SU-DHL-6 (cell line): ENCODE measurements around the gene PHOSPHO2.
"Not testable (repeated sequence)": the region's sequence is repeated elsewhere in the genome, so short reads cannot be mapped to it uniquely, and the experiment has no call there.

ENCODE experiments used
- H2AFZ ChIP-seq: fragments of 200-600 bp; sonication (generic); 2 replicates; pipeline ENCODE4 v1.6.1; 2014; ENCODE audit warnings: low read depth, mild to moderate bottlenecking, moderate library complexity, mixed read lengths, antibody characterized with exemption, low read length; ENCODE audit not compliant: severe bottlenecking
- H3F3A ChIP-seq: fragments of 200-600 bp; shearing (Covaris generic); 2 replicates; pipeline ENCODE4 v1.6.0; 2016; ENCODE audit warnings: antibody characterized with exemption, mild to moderate bottlenecking; ENCODE audit not compliant: insufficient read depth
- H3K27ac ChIP-seq: fragments of 200-600 bp; sonication (generic); 2 replicates; pipeline ENCODE4 v1.5.1; 2016; ENCODE audit warnings: low read depth, mild to moderate bottlenecking, low read length, moderate library complexity, mixed read lengths
- H3K27me3 ChIP-seq: fragments of 200-600 bp; sonication (generic), shearing (Covaris generic); 2 replicates; pipeline ENCODE4 v1.6.0; 2014; ENCODE audit warnings: mild to moderate bottlenecking, low read length
- H3K36me3 ChIP-seq: fragments of 200-600 bp; sonication (generic); 2 replicates; pipeline ENCODE4 v1.6.1; 2014; ENCODE audit warnings: mild to moderate bottlenecking, low read length, mixed read lengths
- H3K4me2 ChIP-seq: fragments of 300-600, 200-600 bp; shearing (Covaris generic), sonication (generic); 2 replicates; pipeline ENCODE4 v1.6.0; 2014; ENCODE audit warnings: low read length, low read depth, mild to moderate bottlenecking; ENCODE audit not compliant: poor library complexity, severe bottlenecking
- H3K4me3 ChIP-seq: fragments of 200-600 bp; sonication (generic); 2 replicates; pipeline ENCODE4 v1.5.1; 2014; ENCODE audit warnings: antibody characterized with exemption, low read length, mild to moderate bottlenecking, mixed read lengths; ENCODE audit not compliant: insufficient read depth, poor library complexity, severe bottlenecking
- H3K79me2 ChIP-seq: fragments of 200-600 bp; sonication (generic); 2 replicates; pipeline ENCODE4 v1.6.1; 2014; ENCODE audit warnings: mild to moderate bottlenecking, low read length, moderate library complexity; ENCODE audit not compliant: insufficient read depth
- H3K9ac ChIP-seq: fragments of 200-600 bp; sonication (generic); 2 replicates; pipeline ENCODE4 v1.7.0; 2014; ENCODE audit warnings: mild to moderate bottlenecking, low read length
- H3K9me2 ChIP-seq: fragments of 200-600 bp; sonication (generic); replicated peaks from 2 replicates; pipeline ENCODE4 v1.6.1; 2014; ENCODE audit warnings: low read length; ENCODE audit not compliant: insufficient read depth
- H3K9me3 ChIP-seq: fragments of 200-600 bp; sonication (generic); 2 replicates; pipeline ENCODE4 v1.6.1; 2014; ENCODE audit warnings: low read length, mixed read lengths; ENCODE audit not compliant: insufficient read depth
- H4K20me1 ChIP-seq: fragments of 200-600 bp; sonication (generic); 2 replicates; pipeline ENCODE4 v1.6.1; 2014; ENCODE audit warnings: low read depth, mild to moderate bottlenecking, antibody characterized with exemption, low read length, moderate library complexity, mixed read lengths
- EZH2phosphoT487 ChIP-seq: fragments of 200-600 bp; sonication (generic), shearing (Covaris generic); conservative IDR thresholded peaks from 2 replicates; pipeline ENCODE4 v1.6.1; 2018; ENCODE audit warnings: mild to moderate bottlenecking, antibody characterized with exemption, low read length, moderate library complexity, mixed read lengths
- TF ChIP-seq, protein P1 (sequence below): fragments of 200-600 bp; sonication (generic); IDR thresholded peaks from one replicate; pipeline ENCODE4 v1.5.1; 2017; ENCODE audit warnings: antibody characterized with exemption, mild to moderate bottlenecking, low read length, moderate library complexity; ENCODE audit not compliant: insufficient read depth, poor library complexity, severe bottlenecking

PHOSPHO2 gene

DNA sequence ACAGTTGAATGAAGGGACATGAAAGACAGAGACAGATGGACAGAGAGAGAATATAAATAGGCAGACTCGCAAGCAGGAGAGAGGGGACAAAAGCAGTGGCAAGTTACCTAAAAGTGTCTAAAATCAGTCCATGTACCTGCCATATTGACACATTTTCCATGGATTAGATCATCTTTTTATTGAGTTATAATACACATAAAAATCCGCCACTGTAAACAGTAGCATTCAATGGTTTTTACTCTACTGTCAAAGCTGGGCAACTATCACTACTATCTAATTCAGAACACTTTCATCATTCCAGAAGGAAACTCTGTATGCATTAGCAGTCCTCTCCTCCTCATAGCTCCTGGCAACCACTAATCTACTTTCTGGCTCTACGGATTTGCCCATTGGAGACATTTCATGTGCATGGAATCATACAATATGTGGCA lies 10.1 kb upstream of the PHOSPHO2 start:
- Histone ChIP-seq H4K20me1 (no peaks in the 10 kb centered on the region), H3K27me3 (no peaks in the 10 kb centered on the region), H2AFZ (no peak overlapping the region), H3F3A (no peaks in the 10 kb centered on the region), H3K9me3 (no peaks in the 10 kb centered on the region), H3K4me2 (no peak overlapping the region), H3K9me2 (no peaks in the 10 kb centered on the region), H3K9ac (no peak overlapping the region), H3K79me2 (no peaks in the 10 kb centered on the region), H3K27ac (no peak overlapping the region), H3K36me3 (no peaks in the 10 kb centered on the region), H3K4me3 (no peak overlapping the region)
- TF ChIP-seq, protein P1, sequence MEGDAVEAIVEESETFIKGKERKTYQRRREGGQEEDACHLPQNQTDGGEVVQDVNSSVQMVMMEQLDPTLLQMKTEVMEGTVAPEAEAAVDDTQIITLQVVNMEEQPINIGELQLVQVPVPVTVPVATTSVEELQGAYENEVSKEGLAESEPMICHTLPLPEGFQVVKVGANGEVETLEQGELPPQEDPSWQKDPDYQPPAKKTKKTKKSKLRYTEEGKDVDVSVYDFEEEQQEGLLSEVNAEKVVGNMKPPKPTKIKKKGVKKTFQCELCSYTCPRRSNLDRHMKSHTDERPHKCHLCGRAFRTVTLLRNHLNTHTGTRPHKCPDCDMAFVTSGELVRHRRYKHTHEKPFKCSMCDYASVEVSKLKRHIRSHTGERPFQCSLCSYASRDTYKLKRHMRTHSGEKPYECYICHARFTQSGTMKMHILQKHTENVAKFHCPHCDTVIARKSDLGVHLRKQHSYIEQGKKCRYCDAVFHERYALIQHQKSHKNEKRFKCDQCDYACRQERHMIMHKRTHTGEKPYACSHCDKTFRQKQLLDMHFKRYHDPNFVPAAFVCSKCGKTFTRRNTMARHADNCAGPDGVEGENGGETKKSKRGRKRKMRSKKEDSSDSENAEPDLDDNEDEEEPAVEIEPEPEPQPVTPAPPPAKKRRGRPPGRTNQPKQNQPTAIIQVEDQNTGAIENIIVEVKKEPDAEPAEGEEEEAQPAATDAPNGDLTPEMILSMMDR: no peak

DNA sequence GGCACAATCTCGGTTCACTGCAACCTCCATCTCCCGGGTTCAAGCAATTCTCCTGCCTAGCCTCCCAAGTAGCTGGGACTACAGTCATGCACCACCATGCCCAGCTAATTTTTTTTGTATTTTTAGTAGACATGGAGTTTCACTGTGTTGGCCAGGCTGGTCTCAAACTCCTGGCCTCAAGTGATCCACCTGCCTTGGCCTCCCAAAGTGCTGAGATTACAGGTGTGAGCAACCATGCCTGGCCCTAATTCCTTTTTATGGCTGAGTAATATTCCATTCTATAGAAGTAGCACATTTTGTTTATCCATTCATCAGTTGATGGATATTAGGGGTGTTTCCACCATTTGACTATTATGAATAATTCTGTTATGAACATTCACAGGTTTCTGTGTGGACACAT lies 9.6 kb upstream of the PHOSPHO2 start:
- H3K27ac ChIP-seq, H3K9me2 ChIP-seq, H2AFZ ChIP-seq, H3K9ac ChIP-seq, H3F3A ChIP-seq, H3K4me3 ChIP-seq, H3K4me2 ChIP-seq, H3K36me3 ChIP-seq, H3K9me3 ChIP-seq, H3K79me2 ChIP-seq, H3K27me3 ChIP-seq, H4K20me1 ChIP-seq: not testable (repeated sequence)

DNA sequence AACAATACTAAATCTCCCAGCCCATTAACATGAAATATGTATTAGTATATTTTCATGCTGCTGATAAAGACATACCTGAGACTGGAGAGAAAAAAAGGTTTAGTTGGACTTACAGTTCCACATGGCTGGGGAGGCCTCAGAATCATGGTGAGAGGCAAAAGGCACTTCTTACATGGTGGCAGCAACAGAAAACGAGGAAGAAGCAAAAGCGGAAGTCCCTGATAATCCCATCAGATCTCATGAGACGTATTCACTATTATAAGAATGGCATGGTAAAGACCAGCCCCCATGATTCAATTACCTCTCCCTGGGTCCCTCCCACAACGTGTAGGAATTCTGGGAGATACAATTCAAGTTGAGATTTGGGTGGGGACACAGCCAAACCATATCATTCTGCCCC lies 7.4 kb upstream of the PHOSPHO2 start:
- not testable (repeated sequence) for H2AFZ ChIP-seq, H3K79me2 ChIP-seq, H3K36me3 ChIP-seq, H3K27ac ChIP-seq, H3K4me3 ChIP-seq, H3K4me2 ChIP-seq, H3K9me3 ChIP-seq, H3K9me2 ChIP-seq, H3K9ac ChIP-seq, H3F3A ChIP-seq, H4K20me1 ChIP-seq, H3K27me3 ChIP-seq

DNA sequence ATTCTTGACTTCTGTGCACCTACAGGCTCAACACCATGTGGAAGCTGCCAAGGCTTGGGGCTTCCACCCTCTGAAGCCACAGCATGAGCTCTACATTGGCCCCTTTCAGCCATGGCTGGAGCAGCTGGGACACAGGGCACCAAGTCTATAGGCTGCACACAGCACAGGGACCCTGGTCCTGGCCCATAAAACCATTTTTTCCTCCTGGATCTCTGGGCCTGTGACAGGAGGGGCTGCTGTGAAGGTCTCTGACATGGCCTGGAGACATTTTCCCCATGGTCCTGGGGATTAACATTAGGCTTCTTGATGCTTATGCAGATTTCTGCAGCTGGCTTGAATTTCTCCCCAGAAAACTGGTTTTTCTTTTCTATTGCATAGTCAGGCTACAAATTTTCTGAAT lies 6.3 kb upstream of the PHOSPHO2 start:
- not testable (repeated sequence) for H3K27me3 ChIP-seq, H3K9me2 ChIP-seq, H3K27ac ChIP-seq, H4K20me1 ChIP-seq, H3K9ac ChIP-seq, H3F3A ChIP-seq, H3K4me2 ChIP-seq, H3K4me3 ChIP-seq, H2AFZ ChIP-seq, H3K79me2 ChIP-seq, H3K9me3 ChIP-seq, H3K36me3 ChIP-seq

DNA sequence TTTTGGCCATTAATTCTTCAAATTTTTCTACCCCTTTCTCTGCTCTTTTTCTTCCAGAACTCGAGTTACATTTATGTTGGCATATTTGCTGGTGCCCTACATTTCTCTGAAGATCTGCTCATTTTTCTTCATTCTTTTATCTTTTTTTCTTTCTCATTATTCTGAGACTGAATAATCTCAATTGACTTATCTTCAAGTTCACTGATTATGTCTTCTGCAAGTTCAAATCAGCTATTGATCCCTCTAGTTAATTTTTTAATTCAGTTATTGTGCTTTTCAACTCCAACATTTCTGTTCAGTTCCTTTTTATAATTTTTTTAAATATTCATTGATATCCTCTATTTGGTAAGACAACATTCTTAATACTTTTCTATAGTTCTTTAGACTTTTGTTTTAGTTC lies 3.3 kb upstream of the PHOSPHO2 start:
- Histone ChIP-seq H3K36me3 (no peaks in the 10 kb centered on the region), H3K4me3 (no peak overlapping the region), H3K27ac (no peak overlapping the region), H3K9me3 (no peaks in the 10 kb centered on the region), H3K4me2 (no peak overlapping the region), H3K27me3 (no peaks in the 10 kb centered on the region), H2AFZ (no peak overlapping the region), H3F3A (no peaks in the 10 kb centered on the region), H3K9ac (no peak overlapping the region), H4K20me1 (no peaks in the 10 kb centered on the region), H3K79me2 (no peaks in the 10 kb centered on the region), H3K9me2 (no peaks in the 10 kb centered on the region)
- no peak for TF ChIP-seq EZH2phosphoT487
- TF ChIP-seq, protein P1: no peak
